Measurements from ENCODE around the gene TCHHL1.
"Not testable (repeated sequence)": the region's sequence is repeated elsewhere in the genome, so short reads cannot be mapped to it uniquely, and the experiment has no call there.

The TCHHL1 gene

GRCh38 chr1:152084853-152085252 is 4.0 kb downstream of the TCHHL1 start:
- no peak for DNase-seq

- not testable (repeated sequence) for DNase-seq
Measured at GRCh38 chr1:152081026-152081425, 7.8 kb downstream of the TCHHL1 start.

- DNase-seq = not testable (repeated sequence)
Measured at GRCh38 chr1:152080494-152080893, 8.4 kb downstream of the TCHHL1 start.

GRCh38 chr1:152078831-152079441 is 9.9 kb downstream of the TCHHL1 start:
- no peak for DNase-seq

GRCh38 chr1:152072311-152072710 is 16.6 kb downstream of the TCHHL1 start:
- DNase-seq = no peak

GRCh38 chr1:152071123-152071522 is 17.7 kb downstream of the TCHHL1 start:
- no peak for DNase-seq

- no peak for DNase-seq
Measured at GRCh38 chr1:152067929-152068328, 20.9 kb downstream of the TCHHL1 start.

GRCh38 chr1:152067150-152067549 is 21.7 kb downstream of the TCHHL1 start:
- DNase-seq = peak in 2 of 3 donors; percentile 10 to 19

- no peak for DNase-seq
Measured at GRCh38 chr1:152061952-152062351, 26.9 kb downstream of the TCHHL1 start.

GRCh38 chr1:152053375-152053774 is 35.5 kb downstream of the TCHHL1 start:
- DNase-seq = no peak

- DNase-seq = peak; percentile 90 to 95 (median 93)
Measured at GRCh38 chr1:152052606-152053005, 36.3 kb downstream of the TCHHL1 start.

GRCh38 chr1:152050886-152051675 is 37.8 kb downstream of the TCHHL1 start:
- DNase-seq = peak; percentile 27 to 53 (median 39)

- peak; percentile 67 to 93 (median 91) for DNase-seq
Measured at GRCh38 chr1:152049291-152050083, 39.4 kb downstream of the TCHHL1 start.

GRCh38 chr1:152048416-152049009 is 40.4 kb downstream of the TCHHL1 start:
- DNase-seq = peak; percentile 95

GRCh38 chr1:152047730-152048415 is 41.0 kb downstream of the TCHHL1 start:
- peak; percentile 95 to 99 (median 98) for DNase-seq

- no peak for DNase-seq
Measured at GRCh38 chr1:152047413-152047729, 41.5 kb downstream of the TCHHL1 start.

GRCh38 chr1:152044386-152044785 is 44.5 kb downstream of the TCHHL1 start:
- DNase-seq = no peak

- DNase-seq = no peak
Measured at GRCh38 chr1:152043870-152044269, 45.0 kb downstream of the TCHHL1 start.

- no peak for DNase-seq
Measured at GRCh38 chr1:152042030-152042429, 46.8 kb downstream of the TCHHL1 start.

- no peak for DNase-seq
Measured at GRCh38 chr1:152039886-152040285, 49.0 kb downstream of the TCHHL1 start.

GRCh38 chr1:152039461-152039860 is 49.4 kb downstream of the TCHHL1 start:
- DNase-seq = peak; percentile 25 to 68 (median 51)

- DNase-seq = no peak
Measured at GRCh38 chr1:152038871-152039270, 50.0 kb downstream of the TCHHL1 start.

Data from suppressor macrophage treated with lipopolysaccharide for 1 hour (primary cell).